Measurements from ENCODE around the gene KCNG2. TPM values are rescaled to one million over a fixed set of nuclear protein-coding genes. Genes with fewer than 3 reads are reported as not detected.

KCNG2 gene
- total RNA-seq, 1 donor from 2014 or later, result not detected

DNA sequence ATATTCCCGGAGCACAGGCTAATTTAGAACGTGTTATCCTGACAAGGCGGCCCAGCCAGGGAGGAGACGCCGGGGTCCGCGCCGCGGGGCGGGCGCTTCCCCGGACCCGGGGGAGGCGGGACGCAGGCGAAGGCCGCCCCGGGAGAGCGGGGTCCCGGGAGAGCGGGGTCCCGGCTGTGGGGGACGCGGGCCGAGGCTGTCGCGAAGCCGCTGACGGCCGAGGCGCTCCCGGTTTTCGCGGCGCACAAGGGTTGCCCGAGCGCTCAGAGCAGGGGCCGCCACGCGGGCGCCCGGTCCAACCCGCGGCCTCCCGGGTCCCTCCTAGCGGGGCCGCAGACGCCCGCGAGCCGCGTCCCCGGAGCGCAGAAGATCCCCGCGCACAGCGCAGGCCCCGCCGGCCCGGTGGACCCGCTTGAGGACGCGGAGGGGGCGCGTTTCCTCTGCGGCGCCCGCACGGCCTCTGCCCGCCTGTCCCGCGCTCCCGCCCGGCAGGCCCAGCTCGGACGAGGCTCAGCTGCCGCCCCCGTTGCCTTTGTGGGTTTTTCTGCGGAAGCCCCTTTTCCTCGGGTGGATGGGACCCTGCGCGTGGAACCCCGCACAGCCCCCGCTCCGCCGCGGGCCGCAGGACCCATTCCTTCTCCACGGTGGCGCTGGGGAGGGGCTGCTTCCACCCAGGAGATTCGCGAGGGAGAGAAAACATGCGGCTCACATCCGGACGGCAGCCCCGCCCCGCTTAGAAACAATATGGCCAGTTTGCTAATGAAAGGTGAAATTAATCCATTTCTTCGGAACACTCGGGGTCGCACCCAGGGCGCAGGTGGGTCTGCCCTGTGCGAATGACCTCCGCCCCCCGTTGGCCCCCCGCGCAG, 9.6 kb upstream of the KCNG2 start:
- Mint-ChIP-seq H3K27ac (ENCODE audit: unreplicated experiment) (no peak overlapping the region), H3K4me3 (ENCODE audit: unreplicated experiment) (no peak overlapping the region), H3K27me3 (ENCODE audit: unreplicated experiment) (peaks cover 21% of the 10 kb centered on the region), H3K36me3 (ENCODE audit: unreplicated experiment) (no peaks in the 10 kb centered on the region), H3K9me3 (ENCODE audit: unreplicated experiment) (no peaks in the 10 kb centered on the region), H3K4me1 (ENCODE audit: unreplicated experiment) (peaks cover 7% of the 10 kb centered on the region)
- no peak for DNase-seq (ENCODE audit: extremely low spot score, unreplicated experiment)
- TF ChIP-seq, protein P1, sequence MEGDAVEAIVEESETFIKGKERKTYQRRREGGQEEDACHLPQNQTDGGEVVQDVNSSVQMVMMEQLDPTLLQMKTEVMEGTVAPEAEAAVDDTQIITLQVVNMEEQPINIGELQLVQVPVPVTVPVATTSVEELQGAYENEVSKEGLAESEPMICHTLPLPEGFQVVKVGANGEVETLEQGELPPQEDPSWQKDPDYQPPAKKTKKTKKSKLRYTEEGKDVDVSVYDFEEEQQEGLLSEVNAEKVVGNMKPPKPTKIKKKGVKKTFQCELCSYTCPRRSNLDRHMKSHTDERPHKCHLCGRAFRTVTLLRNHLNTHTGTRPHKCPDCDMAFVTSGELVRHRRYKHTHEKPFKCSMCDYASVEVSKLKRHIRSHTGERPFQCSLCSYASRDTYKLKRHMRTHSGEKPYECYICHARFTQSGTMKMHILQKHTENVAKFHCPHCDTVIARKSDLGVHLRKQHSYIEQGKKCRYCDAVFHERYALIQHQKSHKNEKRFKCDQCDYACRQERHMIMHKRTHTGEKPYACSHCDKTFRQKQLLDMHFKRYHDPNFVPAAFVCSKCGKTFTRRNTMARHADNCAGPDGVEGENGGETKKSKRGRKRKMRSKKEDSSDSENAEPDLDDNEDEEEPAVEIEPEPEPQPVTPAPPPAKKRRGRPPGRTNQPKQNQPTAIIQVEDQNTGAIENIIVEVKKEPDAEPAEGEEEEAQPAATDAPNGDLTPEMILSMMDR (IDR thresholded peaks at IDR 0.05), result no peak

DNA sequence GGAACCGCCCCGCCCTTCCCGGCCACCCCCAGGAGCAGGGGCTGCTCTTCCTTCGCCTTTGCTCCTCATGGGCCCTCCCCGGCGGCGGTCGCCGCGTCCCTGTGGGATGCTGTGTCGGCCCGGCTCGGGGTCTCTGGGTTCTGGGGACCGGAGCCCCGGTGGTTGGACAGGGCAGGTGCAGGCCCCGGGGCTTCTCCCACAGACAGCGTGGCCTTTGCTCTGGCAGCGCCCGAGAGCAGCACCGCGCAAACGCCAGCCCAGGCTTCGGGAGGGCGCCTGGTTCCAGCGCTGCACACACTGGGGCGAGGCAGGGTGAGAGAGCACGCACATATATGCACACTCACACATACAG, 9.0 kb upstream of the KCNG2 start:
- Mint-ChIP-seq H3K4me1 (ENCODE audit: unreplicated experiment) (peaks cover 7% of the 10 kb centered on the region), H3K9me3 (ENCODE audit: unreplicated experiment) (no peaks in the 10 kb centered on the region), H3K27me3 (ENCODE audit: unreplicated experiment) (peaks cover 21% of the 10 kb centered on the region), H3K4me3 (ENCODE audit: unreplicated experiment) (no peak overlapping the region), H3K36me3 (ENCODE audit: unreplicated experiment) (no peaks in the 10 kb centered on the region), H3K27ac (ENCODE audit: unreplicated experiment) (no peak overlapping the region)
- DNase-seq (ENCODE audit: extremely low spot score, unreplicated experiment), result no peak
- TF ChIP-seq, protein P1 (IDR thresholded peaks at IDR 0.05), result no peak

DNA sequence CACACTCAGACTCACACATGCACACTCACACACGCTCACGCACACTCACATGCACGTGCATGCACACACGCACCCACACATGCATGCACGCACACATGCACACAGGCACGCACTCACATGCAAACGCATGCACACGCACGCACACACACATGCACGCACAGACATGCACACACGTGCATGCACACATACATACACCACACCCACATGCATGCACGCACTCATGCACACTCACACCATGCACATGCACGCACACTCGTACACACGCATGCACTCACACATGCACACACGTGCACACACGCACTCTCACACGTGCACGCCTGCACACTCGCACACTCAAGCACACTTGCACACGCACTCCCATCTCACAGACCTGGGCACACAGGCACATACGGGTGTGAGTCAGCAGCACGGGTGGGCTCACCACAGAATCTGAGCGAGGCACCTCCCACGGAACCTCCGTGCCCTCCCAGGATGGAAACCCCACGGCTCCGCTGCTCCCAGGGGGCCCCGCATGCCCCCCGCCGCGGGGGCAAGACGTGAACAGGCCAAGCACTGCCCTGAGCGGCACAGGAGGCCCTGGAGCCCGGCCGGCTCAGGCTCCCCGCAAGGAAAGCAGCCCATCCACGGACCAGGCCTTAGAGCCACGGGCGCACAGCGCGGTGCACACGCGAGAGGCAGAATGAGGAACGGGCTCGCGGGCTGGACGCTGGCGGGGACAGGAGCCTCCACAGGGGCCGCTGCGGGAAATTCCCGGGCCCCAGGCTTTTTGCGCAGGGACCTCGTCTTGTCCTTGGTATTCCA, 8.4 kb upstream of the KCNG2 start:
- Mint-ChIP-seq H3K36me3 (ENCODE audit: unreplicated experiment) (no peaks in the 10 kb centered on the region), H3K27me3 (ENCODE audit: unreplicated experiment) (peaks cover 21% of the 10 kb centered on the region), H3K9me3 (ENCODE audit: unreplicated experiment) (no peaks in the 10 kb centered on the region), H3K27ac (ENCODE audit: unreplicated experiment) (no peak overlapping the region), H3K4me3 (ENCODE audit: unreplicated experiment) (no peak overlapping the region), H3K4me1 (ENCODE audit: unreplicated experiment) (peaks cover 7% of the 10 kb centered on the region)
- TF ChIP-seq, protein P1 (IDR thresholded peaks at IDR 0.05), result no peak
- no peak for DNase-seq (ENCODE audit: extremely low spot score, unreplicated experiment)

DNA sequence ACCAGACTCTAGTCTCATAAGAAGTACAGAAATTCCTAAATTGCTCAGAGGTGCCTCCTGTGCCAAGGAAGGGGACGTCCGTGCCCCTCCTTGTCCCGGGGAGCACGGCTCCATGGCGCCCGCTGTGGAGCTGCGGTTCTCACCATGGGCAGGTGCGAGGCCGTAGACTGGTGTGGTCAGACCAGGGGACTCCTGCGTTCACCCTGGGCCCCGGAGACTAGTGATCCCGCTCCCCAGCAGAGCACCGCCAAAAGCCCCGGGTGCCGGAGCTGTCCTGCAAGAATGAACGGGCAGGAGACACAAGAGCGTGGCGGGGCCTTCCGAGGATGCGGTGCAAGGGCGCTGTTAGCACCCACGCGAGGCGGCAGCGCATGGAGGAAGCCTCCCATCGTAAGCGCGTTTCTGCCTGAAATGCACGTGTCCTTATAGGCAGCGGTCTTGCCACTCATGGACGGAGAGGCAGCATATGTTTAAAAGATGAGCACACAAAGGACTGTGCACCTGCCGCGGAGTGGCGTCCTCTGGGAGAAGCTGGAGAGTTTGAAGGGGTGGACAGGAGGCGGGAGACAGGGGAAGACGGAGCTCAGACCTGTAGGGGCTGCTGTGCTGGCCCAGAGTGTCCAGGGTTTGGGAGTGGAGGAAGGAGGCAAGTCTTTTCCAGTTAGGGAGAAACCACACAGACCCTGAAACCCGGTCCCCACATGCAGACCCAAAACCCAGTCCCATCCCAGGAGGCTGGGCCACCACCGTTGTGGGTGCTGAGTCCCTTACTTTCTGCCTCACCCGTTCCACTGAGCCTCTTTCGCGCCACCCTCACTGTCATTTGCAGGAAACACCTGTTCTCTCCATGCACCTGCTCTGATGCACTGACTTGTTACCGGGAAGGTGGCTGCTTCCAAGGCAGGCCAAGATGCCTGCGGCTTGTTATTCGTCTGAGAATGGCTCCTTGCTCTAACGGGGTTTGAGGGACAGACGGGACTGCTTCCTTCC, 7.5 kb upstream of the KCNG2 start:
- Mint-ChIP-seq H3K27me3 (ENCODE audit: unreplicated experiment) (peaks cover 17% of the 10 kb centered on the region), H3K4me1 (ENCODE audit: unreplicated experiment) (peaks cover 7% of the 10 kb centered on the region), H3K27ac (ENCODE audit: unreplicated experiment) (no peak overlapping the region), H3K36me3 (ENCODE audit: unreplicated experiment) (no peaks in the 10 kb centered on the region), H3K9me3 (ENCODE audit: unreplicated experiment) (no peaks in the 10 kb centered on the region), H3K4me3 (ENCODE audit: unreplicated experiment) (no peak overlapping the region)
- no peak for DNase-seq (ENCODE audit: extremely low spot score, unreplicated experiment)
- TF ChIP-seq, protein P1 (IDR thresholded peaks at IDR 0.05), result no peak
